GM12878 (cell line): Measurements from ENCODE around the gene BOLA1. TPM values are rescaled to one million over a fixed set of nuclear protein-coding genes. Genes with fewer than 3 reads are reported as not detected.

Experiments used
- ATAC-seq: fragments of 200-7000 bp; cut with Tn5 transposase; 3 replicates; pipeline ENCODE4 v1.9.1; 2020; ENCODE audit warnings: mild to moderate bottlenecking, moderate library complexity
- BruUV-seq: library from RNA; stranded (reverse); fragments of 400-500 nt; replicated peaks from 2 replicates; lab custom pipeline; 2021; lab: Mats Ljungman, UMichigan
- CTCF ChIA-PET: fragments of 300-600 bp; sonication (Branson Sonifier 250); formaldehyde crosslinking; extraction: SDS; loops from one replicate; lab custom pipeline; 2021; ENCODE audit warnings: inconsistent platforms; lab: Yijun Ruan, JAX
- POLR2A ChIA-PET: fragments of 350-600 bp; formaldehyde crosslinking; extraction: SDS; loops from one replicate; lab custom pipeline; 2021; ENCODE audit warnings: inconsistent platforms; lab: Charles Lee
- RAD21 ChIA-PET: fragments of 300-600 bp; sonication (Branson Sonifier 250); formaldehyde crosslinking; loops from one replicate; lab custom pipeline; 2023; ENCODE audit warnings: antibody characterized with exemption; ENCODE audit not compliant: unreplicated experiment; lab: Charles Lee
- SMC1A ChIA-PET: fragments of 300-600 bp; sonication (Branson Sonifier 250); formaldehyde crosslinking; loops from one replicate; lab custom pipeline; 2023; ENCODE audit not compliant: unreplicated experiment, uncharacterized antibody; lab: Charles Lee
- DNase-seq: peaks from one replicate; pipeline ENCODE4 v3.0.0-alpha.2; 2011; ENCODE audit warnings: low read depth, low spot score
- FAIRE-seq: peaks from 3 replicates; lab custom pipeline; 2011; peaks lifted over from hg19 to GRCh38; lab: Jason Lieb, UNC
- H2AFZ ChIP-seq: 2 replicates; pipeline ENCODE4 v1.6.0; 2011; ENCODE audit warnings: low read depth, low read length, control low read depth; ENCODE audit not compliant: control insufficient read depth
- H3K27ac ChIP-seq: 2 replicates; pipeline ENCODE4 v1.5.1; 2011; ENCODE audit warnings: control low read depth; ENCODE audit not compliant: control insufficient read depth, insufficient read depth
- H3K27me3 ChIP-seq, 2 experiments: replicated peaks in 1 of 2; 2 replicates each; pipeline versions ENCODE4 v1.6.0 to v1.6.1; 2011; ENCODE audit warnings: low read length in 1 of 2; ENCODE audit not compliant: control insufficient read depth in 2 of 2, insufficient read depth in 2 of 2
- H3K36me3 ChIP-seq, 2 experiments: 2 replicates each; pipeline ENCODE4 v1.5.1; 2011; ENCODE audit warnings: low read length in 1 of 2; ENCODE audit not compliant: control insufficient read depth in 2 of 2, insufficient read depth in 2 of 2
- H3K4me1 ChIP-seq: 2 replicates; pipeline ENCODE4 v1.6.1; 2011; ENCODE audit warnings: mild to moderate bottlenecking, low read length, moderate library complexity, mixed read lengths; ENCODE audit not compliant: control insufficient read depth, insufficient read depth
- H3K4me2 ChIP-seq: 2 replicates; pipeline ENCODE4 v1.6.0; 2011; ENCODE audit warnings: control low read depth; ENCODE audit not compliant: control insufficient read depth, insufficient read depth
- H3K4me3 ChIP-seq: fragments of 200-600 bp; sonication (generic); 2 replicates; pipeline ENCODE4 v1.5.1; 2016
- H3K79me2 ChIP-seq: 2 replicates; pipeline ENCODE4 v1.6.0; 2011; ENCODE audit warnings: low read length; ENCODE audit not compliant: control insufficient read depth, insufficient read depth
- H3K9ac ChIP-seq: 2 replicates; pipeline ENCODE4 v1.8.0; 2011; ENCODE audit warnings: low read length, control low read depth, mixed read lengths; ENCODE audit not compliant: control insufficient read depth, insufficient read depth
- H3K9me3 ChIP-seq: replicated peaks from 3 replicates; pipeline ENCODE4 v1.5.1; 2011; ENCODE audit warnings: mild to moderate bottlenecking, low read length; ENCODE audit not compliant: control insufficient read depth, insufficient read depth
- H4K20me1 ChIP-seq: 2 replicates; pipeline ENCODE4 v1.6.0; 2011; ENCODE audit not compliant: control insufficient read depth, insufficient read depth
- BRCA1 ChIP-seq: IDR thresholded peaks from 2 replicates; pipeline ENCODE4 v1.6.1; 2011; ENCODE audit warnings: low read depth, low read length, improper control_type of control experiment
- CHD1 ChIP-seq: IDR thresholded peaks from 2 replicates; pipeline ENCODE4 v1.6.1; 2012; ENCODE audit warnings: low read depth, low read length, improper control_type of control experiment
- CREM ChIP-seq: IDR thresholded peaks from 2 replicates; pipeline ENCODE4 v1.6.1; 2014; ENCODE audit warnings: antibody characterized with exemption, low read depth
- ELK1 ChIP-seq: IDR thresholded peaks from 2 replicates; pipeline ENCODE4 v1.6.1; 2012; ENCODE audit warnings: low read depth, low read length, improper control_type of control experiment
- MEF2B ChIP-seq: fragments of 450-650 bp; IDR thresholded peaks from 2 replicates; pipeline ENCODE4 v1.6.1; 2018; ENCODE audit warnings: mild to moderate bottlenecking, moderate library complexity; ENCODE audit not compliant: partially characterized antibody, poor library complexity, severe bottlenecking
- MLLT1 ChIP-seq: fragments of 450-650 bp; IDR thresholded peaks from 2 replicates; pipeline ENCODE4 v1.6.1; 2016; ENCODE audit warnings: mild to moderate bottlenecking
- NBN ChIP-seq: fragments of 450-650 bp; IDR thresholded peaks from 2 replicates; pipeline ENCODE4 v1.6.1; 2016
- NFYB ChIP-seq: IDR thresholded peaks from 2 replicates; pipeline ENCODE4 v1.6.1; 2011; ENCODE audit warnings: low read depth, mild to moderate bottlenecking, low read length, improper control_type of control experiment, moderate library complexity; ENCODE audit not compliant: insufficient read depth
- PAX8 ChIP-seq: fragments of 450-650 bp; IDR thresholded peaks from 2 replicates; pipeline ENCODE4 v1.6.1; 2017; ENCODE audit warnings: mild to moderate bottlenecking, moderate library complexity
- RFX5 ChIP-seq: IDR thresholded peaks from 2 replicates; pipeline ENCODE4 v1.6.1; 2011; ENCODE audit warnings: low read depth, low read length, improper control_type of control experiment
- STAT3 ChIP-seq: IDR thresholded peaks from 2 replicates; pipeline ENCODE4 v1.6.1; 2011; ENCODE audit warnings: low read depth, low read length, improper control_type of control experiment
- USF2 ChIP-seq: IDR thresholded peaks from 2 replicates; pipeline ENCODE4 v1.6.1; 2011; ENCODE audit warnings: low read depth, low read length, improper control_type of control experiment, borderline replicate concordance
- WGBS: methylation state at CpG from one replicate; pipeline ENCODE4 v1.1.6; 2016; ENCODE audit warnings: low lambda C conversion rate; ENCODE audit not compliant: insufficient replicate concordance, insufficient coverage; ENCODE audit errors: missing lambda C conversion rate; 5-methylcytosine and 5-hydroxymethylcytosine counted together
- in situ Hi-C: fragments of 300-500 bp; cut with MboI; formaldehyde crosslinking; loops from 9 replicates; pipeline ENCODE4 v1.14.3; 2018; ENCODE audit warnings: mixed read lengths
- intact Hi-C: fragments of 100-400 bp; cut with micrococcal nuclease; formaldehyde crosslinking; loops from one replicate; pipeline ENCODE4 v1.14.2; 2022; ENCODE audit not compliant: unreplicated experiment
- polyA plus RNA-seq, 11 experiments: library from polyadenylated mRNA; depleted of rRNA in 4 of 11; unstranded in 6 of 11; stranded (reverse) in 5 of 11; fragments of >200 nt; fragmentation: Nextera tagmentation in 4 of 11; fragmentation: Illumina TruSeq in 1 of 11; extraction: Ambion mirVana in 4 of 11; extraction: Trizol in 1 of 11; gene quantifications; 1 replicate in 1 of 11; 2 replicates in 10 of 11; pipeline versions ENCODE4 v1.2.1 to v1.2.3, GENCODE V29; 2011 to 2016; ENCODE audit warnings: inconsistent platforms in 2 of 11, missing spikeins in 2 of 11, low read depth in 1 of 11
- total RNA-seq, 4 experiments: library from RNA; depleted of rRNA in 3 of 4; stranded (reverse); fragments of >200 nt in 3 of 4; fragmentation: Illumina TruSeq in 1 of 4; extraction: Trizol in 1 of 4; gene quantifications; 2 replicates each; pipeline versions ENCODE4 v1.2.1 to v1.2.3, GENCODE V29; 2013 to 2021

The BOLA1 gene
- total and polyA plus RNA-seq, 10 of the 15 experiments (the other 5 are each of a cell fraction or from before 2014, with no cell fraction given) = 0.74 to 18.7 (median 11.3) TPM

GRCh38 chr1:149916898-149917252 is 17.5 kb downstream of the BOLA1 start:
- ChIA-PET CTCF (no interaction called here), RAD21 (no interaction called here), SMC1A (no interaction called here), POLR2A (interaction anchor here (0.9 kb wide), 1 partner anchor 11 kb away, joined by 4 read pairs; no protein-coding TSS in a partner anchor)
- H3K9me3 ChIP-seq = no peaks in the 10 kb centered on the region
- no peak for DNase-seq
- H3K4me2 ChIP-seq = peak overlapping the region; percentile 12; the same call in 1 of the 2 replicates
- H3K27ac ChIP-seq = no peak overlapping the region
- peaks cover 10% of the 10 kb centered on the region; the same call in 1 of the 2 replicates for H3K4me1 ChIP-seq
- intact Hi-C loops (no loop called here), in situ Hi-C loops (no loop called here)
- H3K27me3 ChIP-seq = peaks cover 0 to 3% of the 10 kb centered on the region in 2 experiments; a peak in 2 of 4 replicates
- no TSS peak for BruUV-seq
- H3K36me3 ChIP-seq = no peaks in the 10 kb centered on the region
- H3K4me3 ChIP-seq = no peak overlapping the region; the same call in 1 of the 2 replicates
- TF ChIP-seq USF2 (no peak), RFX5 (no peak)
- no peaks in the 10 kb centered on the region for H4K20me1 ChIP-seq
- ATAC-seq = no peak
- no peaks in the 10 kb centered on the region for H3K79me2 ChIP-seq
- WGBS = 2% methylated on average over 8 of the region's 10 CpGs
- H3K9ac ChIP-seq = no peak overlapping the region
- no peak for FAIRE-seq
- 0 out of 2 replicates have a peak overlapping the region, but pooled peaks have one; percentile 19 for H2AFZ ChIP-seq

- ChIA-PET CTCF (no interaction called here), POLR2A (no interaction called here), SMC1A (no interaction called here), RAD21 (no interaction called here)
- peak within 1 kb of the TSS; percentile 32 for H3K4me2 ChIP-seq
- peak within 1 kb of the TSS; percentile 37; the same call in 1 of the 2 replicates for H2AFZ ChIP-seq
- no peak within 1 kb of the TSS for H3K27ac ChIP-seq
- no peak for FAIRE-seq
- in situ Hi-C loops = no loop called here
- BruUV-seq = no TSS peak
- ATAC-seq = peak; percentile 52
- no peaks in the 10 kb centered on the region for H3K9me3 ChIP-seq
- peaks cover 0 to 3% of the 10 kb centered on the region in 2 experiments; a peak in 2 of 4 replicates for H3K27me3 ChIP-seq
- DNase-seq = no peak
- WGBS = 2% methylated on average over 19 of the region's 24 CpGs
- H3K4me3 ChIP-seq = peak within 1 kb of the TSS; percentile 32; the same call in 1 of the 2 replicates
- no peaks in the 10 kb centered on the region for H4K20me1 ChIP-seq
- H3K36me3 ChIP-seq = no peaks in the 10 kb centered on the region
- H3K9ac ChIP-seq = no peak within 1 kb of the TSS
- intact Hi-C loops = no loop called here
- H3K79me2 ChIP-seq = no peaks in the 10 kb centered on the region
- H3K4me1 ChIP-seq = peaks cover 10% of the 10 kb centered on the region; the same call in 1 of the 2 replicates
- TF ChIP-seq CREM (no peak), NFYB (no peak), BRCA1 (no peak), STAT3 (no peak), ELK1 (no peak), MEF2B (no peak), PAX8 (no peak), MLLT1 (no peak), NBN (no peak), CHD1 (no peak)
These were observed 18.3 kb downstream of the BOLA1 start, which contains the start of gene SV2A for GRCh38 chr1:149917571-149918144. Gene SV2A, minus strand, starts transcription at chr1:149917844. Its CDS starts 4,004 bp downstream, at chr1:149913840.
